HCT116 (cell line): ENCODE results near the gene TTLL7. TPM values are rescaled to one million over a fixed set of nuclear protein-coding genes. Genes with fewer than 3 reads are reported as not detected.
"Not testable (repeated sequence)": the region's sequence is repeated elsewhere in the genome, so short reads cannot be mapped to it uniquely, and the experiment has no call there.

Experiments used
- ATAC-seq: fragments of 200-7000 bp; cut with Tn5 transposase; 2 replicates; pipeline ENCODE4 v1.9.1; 2020; ENCODE audit warnings: mild to moderate bottlenecking, moderate library complexity
- BruUV-seq: library from RNA; stranded (reverse); fragments of 400-500 nt; replicated peaks from 2 replicates; lab custom pipeline; 2021; lab: Mats Ljungman, UMichigan
- CTCF ChIA-PET: fragments of 300-600 bp; sonication (Branson Sonifier 250); formaldehyde crosslinking; loops from one replicate; lab custom pipeline; 2021; ENCODE audit warnings: antibody characterized with exemption; lab: Charles Lee
- POLR2A ChIA-PET: fragments of 300-600, 350-600 bp; sonication (Branson Sonifier 250); formaldehyde crosslinking; loops from one replicate; lab custom pipeline; 2021; ENCODE audit warnings: antibody characterized with exemption; lab: Charles Lee
- RAD21 ChIA-PET, 2 experiments: fragments of 300-600 bp; sonication (Branson Sonifier 250); formaldehyde crosslinking; loops; one replicate each; lab custom pipeline; 2023; ENCODE audit warnings: low total read pairs in 2 of 2; ENCODE audit not compliant: uncharacterized antibody in 2 of 2, unreplicated experiment in 2 of 2, low non-redundant PET in 1 of 2; lab: Charles Lee
- DNase-seq: peaks from one replicate; pipeline ENCODE4 v3.0.0-alpha.2; 2010; ENCODE audit warnings: low read depth, low spot score
- H2AFZ ChIP-seq: fragments of 200-600 bp; shearing (Covaris generic), sonication (generic); 2 replicates; pipeline ENCODE4 v1.6.1; 2017; ENCODE audit warnings: low read depth, mixed run types, mixed read lengths, antibody characterized with exemption, low read length; ENCODE audit not compliant: poor library complexity, severe bottlenecking
- H3K27ac ChIP-seq: 2 replicates; pipeline ENCODE4 v1.5.1; 2012; ENCODE audit warnings: low read depth, low read length
- H3K27me3 ChIP-seq: fragments of 200-600 bp; sonication (generic); 2 replicates; pipeline ENCODE4 v1.6.1; 2016; ENCODE audit warnings: mixed run types, low read length, mixed read lengths; ENCODE audit not compliant: insufficient read depth
- H3K36me3 ChIP-seq, 2 experiments: fragments of 200-500 bp in 1 of 2; fragments of 200-600 bp in 1 of 2; sonication (Bioruptor generic) in 1 of 2; sonication (generic) in 1 of 2; 2 replicates each; pipeline versions ENCODE4 v1.5.1 to v1.6.1; 2014 to 2016; ENCODE audit warnings: low read length in 2 of 2, inconsistent platforms in 1 of 2, mixed read lengths in 1 of 2, mixed run types in 1 of 2; ENCODE audit not compliant: insufficient read depth in 2 of 2, control insufficient read depth in 1 of 2
- H3K4me1 ChIP-seq, 2 experiments: fragments of 200-600 bp in 1 of 2; sonication (generic) in 1 of 2; 2 replicates each; pipeline versions ENCODE4 v1.5.1 to v1.6.1; 2012 to 2017; ENCODE audit warnings: low read length in 2 of 2, inconsistent platforms in 1 of 2, mild to moderate bottlenecking in 1 of 2, mixed read lengths in 1 of 2, mixed run types in 1 of 2, moderate library complexity in 1 of 2; ENCODE audit not compliant: insufficient read depth in 2 of 2, control insufficient read depth in 1 of 2
- H3K4me2 ChIP-seq: fragments of 200-600 bp; sonication (generic); 2 replicates; pipeline ENCODE4 v1.6.1; 2017; ENCODE audit warnings: mixed run types, low read length, mixed read lengths
- H3K4me3 ChIP-seq, 2 experiments: fragments of 200-600 bp in 1 of 2; sonication (generic) in 1 of 2; replicated peaks in 1 of 2; 2 replicates each; pipeline ENCODE4 v1.5.1; 2011 to 2016; ENCODE audit warnings: low read length in 2 of 2, control low read depth in 1 of 2, low read depth in 1 of 2, mild to moderate bottlenecking in 1 of 2, mixed read lengths in 1 of 2, mixed run types in 1 of 2
- H3K79me2 ChIP-seq: fragments of 200-600 bp; sonication (generic); 2 replicates; pipeline ENCODE4 v1.6.1; 2017; ENCODE audit warnings: mild to moderate bottlenecking, mixed run types, low read length, moderate library complexity, mixed read lengths; ENCODE audit not compliant: insufficient read depth
- H3K9ac ChIP-seq: fragments of 200-600 bp; sonication (generic); 2 replicates; pipeline ENCODE4 v1.6.1; 2016; ENCODE audit warnings: low read length, mixed read lengths
- H3K9me2 ChIP-seq: fragments of 200-600 bp; sonication (generic), shearing (Covaris generic); 2 replicates; pipeline ENCODE4 v1.6.1; 2017; ENCODE audit warnings: mixed run types, mild to moderate bottlenecking, moderate library complexity; ENCODE audit not compliant: insufficient read depth
- H3K9me3 ChIP-seq, 2 experiments: fragments of 200-500 bp in 1 of 2; fragments of 200-600 bp in 1 of 2; sonication (Bioruptor generic) in 1 of 2; sonication (generic) in 1 of 2; 2 replicates each; pipeline ENCODE4 v1.6.1; 2014 to 2017; ENCODE audit warnings: low read length in 2 of 2, mixed read lengths in 2 of 2, inconsistent platforms in 1 of 2, low read depth in 1 of 2, mild to moderate bottlenecking in 1 of 2, mixed run types in 1 of 2, moderate library complexity in 1 of 2; ENCODE audit not compliant: control insufficient read depth in 1 of 2, insufficient read depth in 1 of 2
- H4K20me1 ChIP-seq: fragments of 200-600 bp; sonication (generic), shearing (Covaris generic); 2 replicates; pipeline ENCODE4 v1.6.1; 2017; ENCODE audit warnings: mixed run types, mild to moderate bottlenecking, moderate library complexity; ENCODE audit not compliant: insufficient read depth
- CBX3 ChIP-seq: IDR thresholded peaks from 2 replicates; pipeline ENCODE4 v1.6.1; 2012; ENCODE audit warnings: low read depth
- ELF1 ChIP-seq: IDR thresholded peaks from 2 replicates; pipeline ENCODE4 v1.6.1; 2012; ENCODE audit warnings: low read depth, borderline replicate concordance
- EZH2phosphoT487 ChIP-seq: fragments of 200-600 bp; IDR thresholded peaks from 2 replicates; pipeline ENCODE4 v1.6.1; 2018; ENCODE audit warnings: antibody characterized with exemption, borderline replicate concordance
- JUND ChIP-seq: IDR thresholded peaks from 2 replicates; pipeline ENCODE4 v1.6.1; 2012
- POLR2AphosphoS5 ChIP-seq: IDR thresholded peaks from 2 replicates; pipeline ENCODE4 v1.6.1; 2011; ENCODE audit warnings: mild to moderate bottlenecking, low read depth, low read length, moderate library complexity
- SIN3A ChIP-seq: IDR thresholded peaks from 2 replicates; pipeline ENCODE4 v1.6.1; 2012; ENCODE audit warnings: low read depth
- SP1 ChIP-seq: IDR thresholded peaks from 2 replicates; pipeline ENCODE4 v1.6.1; 2012; ENCODE audit warnings: low read depth
- TCF7L2 ChIP-seq: IDR thresholded peaks from 2 replicates; pipeline ENCODE4 v1.7.0; 2011; ENCODE audit warnings: borderline replicate concordance, inconsistent platforms; ENCODE audit not compliant: insufficient read depth, insufficient read length; ENCODE audit errors: extremely low read depth
- intact Hi-C: fragments of 100-400 bp; cut with micrococcal nuclease; formaldehyde crosslinking; loops from 2 replicates; pipeline ENCODE4 v1.10.0; 2022
- total RNA-seq: library from RNA; stranded (reverse); gene quantifications from one replicate; pipeline ENCODE4 v1.2.1, GENCODE V29; 2021; ENCODE audit not compliant: unreplicated experiment
- TF ChIP-seq, protein P1 (sequence below): IDR thresholded peaks from 2 replicates; pipeline ENCODE4 v1.6.1; 2012; ENCODE audit warnings: low read depth

The TTLL7 gene
- total RNA-seq, 1 experiment from 2014 or later, result 21.2 TPM

DNA sequence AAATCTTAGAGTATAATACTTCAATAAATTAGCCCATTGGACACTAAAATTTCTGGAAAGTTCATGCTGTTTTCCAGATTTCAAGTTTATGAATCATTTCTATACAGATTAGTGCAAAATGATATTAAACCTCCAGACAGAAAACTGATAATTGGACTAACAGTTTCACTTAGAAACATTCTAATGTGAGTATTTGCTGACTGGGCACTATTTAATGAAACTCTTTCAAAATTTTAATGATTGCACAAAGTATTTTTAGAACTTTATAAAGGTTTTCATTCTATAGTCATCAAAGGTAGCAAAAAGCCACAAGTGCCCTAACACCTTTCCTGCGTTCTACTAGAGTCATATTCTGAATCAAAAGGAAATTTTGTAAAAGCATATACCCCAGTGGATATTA, 81.0 kb downstream of the TTLL7 start:
- Histone ChIP-seq H3K27ac (no peak overlapping the region), H3K36me3 (peaks cover 0 to 7% of the 10 kb centered on the region in 2 experiments; a peak in 1 of 4 replicates), H3K9me3 (no peaks in the 10 kb centered on the region), H3K27me3 (no peaks in the 10 kb centered on the region), H3K9me2 (no peaks in the 10 kb centered on the region), H3K9ac (no peak overlapping the region), H4K20me1 (no peaks in the 10 kb centered on the region), H3K4me2 (no peak overlapping the region), H3K4me1 (no peaks in the 10 kb centered on the region), H3K4me3 (no peak overlapping the region), H3K79me2 (no peaks in the 10 kb centered on the region), H2AFZ (no peak overlapping the region)
- ChIA-PET POLR2A (no interaction called here), CTCF (interaction anchor here (1.2 kb wide), 1 partner anchor 223 kb away, joined by 3 read pairs; no protein-coding TSS in a partner anchor), RAD21 (no interaction called here)
- ATAC-seq, result no peak
- TF ChIP-seq, protein P1, sequence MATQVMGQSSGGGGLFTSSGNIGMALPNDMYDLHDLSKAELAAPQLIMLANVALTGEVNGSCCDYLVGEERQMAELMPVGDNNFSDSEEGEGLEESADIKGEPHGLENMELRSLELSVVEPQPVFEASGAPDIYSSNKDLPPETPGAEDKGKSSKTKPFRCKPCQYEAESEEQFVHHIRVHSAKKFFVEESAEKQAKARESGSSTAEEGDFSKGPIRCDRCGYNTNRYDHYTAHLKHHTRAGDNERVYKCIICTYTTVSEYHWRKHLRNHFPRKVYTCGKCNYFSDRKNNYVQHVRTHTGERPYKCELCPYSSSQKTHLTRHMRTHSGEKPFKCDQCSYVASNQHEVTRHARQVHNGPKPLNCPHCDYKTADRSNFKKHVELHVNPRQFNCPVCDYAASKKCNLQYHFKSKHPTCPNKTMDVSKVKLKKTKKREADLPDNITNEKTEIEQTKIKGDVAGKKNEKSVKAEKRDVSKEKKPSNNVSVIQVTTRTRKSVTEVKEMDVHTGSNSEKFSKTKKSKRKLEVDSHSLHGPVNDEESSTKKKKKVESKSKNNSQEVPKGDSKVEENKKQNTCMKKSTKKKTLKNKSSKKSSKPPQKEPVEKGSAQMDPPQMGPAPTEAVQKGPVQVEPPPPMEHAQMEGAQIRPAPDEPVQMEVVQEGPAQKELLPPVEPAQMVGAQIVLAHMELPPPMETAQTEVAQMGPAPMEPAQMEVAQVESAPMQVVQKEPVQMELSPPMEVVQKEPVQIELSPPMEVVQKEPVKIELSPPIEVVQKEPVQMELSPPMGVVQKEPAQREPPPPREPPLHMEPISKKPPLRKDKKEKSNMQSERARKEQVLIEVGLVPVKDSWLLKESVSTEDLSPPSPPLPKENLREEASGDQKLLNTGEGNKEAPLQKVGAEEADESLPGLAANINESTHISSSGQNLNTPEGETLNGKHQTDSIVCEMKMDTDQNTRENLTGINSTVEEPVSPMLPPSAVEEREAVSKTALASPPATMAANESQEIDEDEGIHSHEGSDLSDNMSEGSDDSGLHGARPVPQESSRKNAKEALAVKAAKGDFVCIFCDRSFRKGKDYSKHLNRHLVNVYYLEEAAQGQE, result no peak
- TF ChIP-seq POLR2AphosphoS5, result no peak
- no peak for TF ChIP-seq CBX3
- no peak for TF ChIP-seq EZH2phosphoT487
- TF ChIP-seq SIN3A, result no peak
- no peak for TF ChIP-seq SP1
- no peak for TF ChIP-seq TCF7L2
- TF ChIP-seq JUND, result no peak
- TF ChIP-seq ELF1, result no peak
- BruUV-seq, result no TSS peak
- DNase-seq, result no peak
- intact Hi-C loops, result no loop called here

DNA sequence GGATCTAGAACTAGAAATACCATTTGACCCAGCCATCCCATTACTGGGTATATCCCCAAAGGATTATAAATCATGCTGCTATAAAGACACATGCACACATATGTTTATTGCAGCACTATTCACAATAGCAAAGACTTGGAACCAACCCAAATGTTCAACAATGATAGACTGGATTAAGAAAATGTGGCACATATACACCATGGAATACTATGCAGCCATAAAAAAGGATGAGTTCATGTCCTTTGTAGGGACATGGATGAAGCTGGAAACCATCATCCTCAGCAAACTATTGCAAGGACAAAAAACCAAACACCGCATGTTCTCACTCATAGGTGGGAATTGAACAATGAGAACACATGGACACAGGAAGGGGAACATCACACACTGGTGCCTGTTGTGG, 82.8 kb downstream of the TTLL7 start:
- H3K4me3 ChIP-seq, H3K27ac ChIP-seq, CTCF ChIA-PET, ATAC-seq, DNase-seq, H3K4me2 ChIP-seq, H3K36me3 ChIP-seq, H2AFZ ChIP-seq, intact Hi-C loops, POLR2A ChIA-PET, H3K4me1 ChIP-seq, H3K27me3 ChIP-seq, H3K9me3 ChIP-seq, H3K9ac ChIP-seq, H4K20me1 ChIP-seq, H3K79me2 ChIP-seq, BruUV-seq, H3K9me2 ChIP-seq, RAD21 ChIA-PET: not testable (repeated sequence)
